H1 (cell line): ENCODE data around the gene SLC8A1. TPM values are rescaled to one million over a fixed set of nuclear protein-coding genes. Genes with fewer than 3 reads are reported as not detected.

Source experiments
- FOSL1 ChIP-seq: IDR thresholded peaks from 2 replicates; pipeline ENCODE4 v1.6.1; 2011; ENCODE audit warnings: mild to moderate bottlenecking, low read depth, low read length, moderate library complexity; ENCODE audit not compliant: insufficient read depth
- JUND ChIP-seq: IDR thresholded peaks from 2 replicates; pipeline ENCODE4 v1.6.1; 2011; ENCODE audit warnings: mild to moderate bottlenecking, improper control_type of control experiment, low read length
- KDM5A ChIP-seq: fragments of 200-600 bp; IDR thresholded peaks from 2 replicates; pipeline ENCODE4 v1.7.1; 2012; ENCODE audit warnings: mild to moderate bottlenecking, low read length, inconsistent platforms, mixed read lengths
- MAX ChIP-seq: IDR thresholded peaks from 2 replicates; pipeline ENCODE4 v1.6.1; 2012; ENCODE audit warnings: inconsistent platforms
- POLR2AphosphoS5 ChIP-seq: IDR thresholded peaks from 2 replicates; pipeline ENCODE4 v1.6.1; 2011; ENCODE audit warnings: low read depth, low read length
- TCF12 ChIP-seq: IDR thresholded peaks from 2 replicates; pipeline ENCODE4 v1.6.1; 2011; ENCODE audit warnings: low read depth, mild to moderate bottlenecking, low read length
- TEAD4 ChIP-seq: IDR thresholded peaks from 2 replicates; pipeline ENCODE4 v1.6.1; 2012; ENCODE audit warnings: low read depth, low read length, inconsistent platforms, mixed read lengths
- ZNF274 ChIP-seq: IDR thresholded peaks from 2 replicates; pipeline ENCODE4 v1.7.0; 2012; ENCODE audit warnings: low read length, borderline replicate concordance; ENCODE audit errors: extremely low read depth
- polyA plus RNA-seq, 7 experiments: library from polyadenylated mRNA; depleted of rRNA in 3 of 7; stranded (reverse) in 5 of 7; unstranded in 2 of 7; fragments of >200 nt in 5 of 7; fragments of 200-250 nt in 2 of 7; gene quantifications; 1 replicate in 5 of 7; 2 replicates in 1 of 7; 4 replicates in 1 of 7; pipeline versions ENCODE4 v1.2.1 to v1.2.3, GENCODE V29; 2011 to 2013; ENCODE audit warnings: missing spikeins in 2 of 7, mixed read lengths in 2 of 7
- total RNA-seq: library from RNA; stranded (reverse); fragmentation: NEBNext Ultra II Directional; extraction: Animal tissue kit (Norgen Biotek cat#: 25700); gene quantifications from 2 replicates; pipeline ENCODE4 v1.2.1, GENCODE V29; 2021
- TF ChIP-seq, protein P1 (sequence below): IDR thresholded peaks from 2 replicates; pipeline ENCODE4 v1.6.1; 2011; ENCODE audit warnings: low read length, improper control_type of control experiment

The SLC8A1 gene
- total and polyA plus RNA-seq, 2 of the 8 experiments (the other 6 are each of a cell fraction or from before 2014, with no cell fraction given), result 0.68 to 3.6 TPM

- TF ChIP-seq, protein P1, sequence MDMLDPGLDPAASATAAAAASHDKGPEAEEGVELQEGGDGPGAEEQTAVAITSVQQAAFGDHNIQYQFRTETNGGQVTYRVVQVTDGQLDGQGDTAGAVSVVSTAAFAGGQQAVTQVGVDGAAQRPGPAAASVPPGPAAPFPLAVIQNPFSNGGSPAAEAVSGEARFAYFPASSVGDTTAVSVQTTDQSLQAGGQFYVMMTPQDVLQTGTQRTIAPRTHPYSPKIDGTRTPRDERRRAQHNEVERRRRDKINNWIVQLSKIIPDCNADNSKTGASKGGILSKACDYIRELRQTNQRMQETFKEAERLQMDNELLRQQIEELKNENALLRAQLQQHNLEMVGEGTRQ, result no peak
- TF ChIP-seq POLR2AphosphoS5 (no peak), KDM5A (no peak), TEAD4 (no peak), FOSL1 (no peak), ZNF274 (no peak), TCF12 (no peak), JUND (no peak), MAX (no peak)
Observed at GRCh38 chr2:40310303-40310702, 141.6 kb downstream of the SLC8A1 start (continued).
